D721Med (cell line): ENCODE data around the gene PLXND1.

Experiments
- DNase-seq: peaks from one replicate; pipeline ENCODE4 v3.0.0; 2011; ENCODE audit warnings: low spot score; ENCODE audit not compliant: insufficient read length
- FAIRE-seq: peaks from 2 replicates; lab custom pipeline; 2011; peaks lifted over from hg19 to GRCh38; lab: Jason Lieb, UNC
- TF ChIP-seq, protein P1 (sequence below): IDR thresholded peaks from 2 replicates; pipeline ENCODE4 v1.5.1; 2012; ENCODE audit warnings: mild to moderate bottlenecking, control low read depth; ENCODE audit not compliant: insufficient read depth; ENCODE audit errors: missing control alignments

PLXND1 gene

DNA sequence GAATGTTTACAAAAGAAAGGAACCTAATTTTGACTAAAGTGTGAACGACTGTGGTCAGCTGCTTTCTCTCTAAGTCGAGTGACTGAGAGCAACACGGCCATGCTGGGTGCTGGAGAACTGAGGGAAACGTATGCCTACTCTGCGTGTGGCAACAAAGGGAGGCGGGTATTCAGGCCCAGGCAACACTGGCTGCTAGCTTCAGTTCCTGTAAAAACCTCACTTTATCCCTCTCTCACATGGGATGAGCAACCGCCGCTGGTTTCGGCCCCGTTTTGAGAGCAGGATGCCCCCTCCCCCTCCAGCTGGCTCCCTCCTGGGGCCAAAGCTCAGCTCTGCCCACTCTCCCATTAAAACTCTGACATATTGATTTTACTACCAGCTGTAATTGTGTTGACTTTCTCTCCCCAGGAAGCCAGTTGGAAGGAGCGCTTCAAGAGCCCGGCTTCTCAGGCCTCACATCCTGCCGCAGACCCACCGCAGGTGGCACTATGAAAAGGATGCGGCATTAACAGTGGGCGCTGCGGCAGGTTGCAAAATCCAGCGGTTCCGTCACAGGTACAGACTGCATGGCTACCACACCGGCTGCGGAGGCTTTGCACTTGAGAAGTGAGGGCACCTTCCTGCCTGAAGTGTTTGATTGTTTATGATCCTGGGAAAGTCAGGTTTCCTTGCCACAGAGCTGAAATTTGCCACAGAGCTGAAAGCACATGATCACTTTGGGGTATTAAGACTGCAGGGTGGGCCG, 12.7 kb downstream of the PLXND1 start:
- DNase-seq (no peak), FAIRE-seq (no peak)
- TF ChIP-seq, protein P1, sequence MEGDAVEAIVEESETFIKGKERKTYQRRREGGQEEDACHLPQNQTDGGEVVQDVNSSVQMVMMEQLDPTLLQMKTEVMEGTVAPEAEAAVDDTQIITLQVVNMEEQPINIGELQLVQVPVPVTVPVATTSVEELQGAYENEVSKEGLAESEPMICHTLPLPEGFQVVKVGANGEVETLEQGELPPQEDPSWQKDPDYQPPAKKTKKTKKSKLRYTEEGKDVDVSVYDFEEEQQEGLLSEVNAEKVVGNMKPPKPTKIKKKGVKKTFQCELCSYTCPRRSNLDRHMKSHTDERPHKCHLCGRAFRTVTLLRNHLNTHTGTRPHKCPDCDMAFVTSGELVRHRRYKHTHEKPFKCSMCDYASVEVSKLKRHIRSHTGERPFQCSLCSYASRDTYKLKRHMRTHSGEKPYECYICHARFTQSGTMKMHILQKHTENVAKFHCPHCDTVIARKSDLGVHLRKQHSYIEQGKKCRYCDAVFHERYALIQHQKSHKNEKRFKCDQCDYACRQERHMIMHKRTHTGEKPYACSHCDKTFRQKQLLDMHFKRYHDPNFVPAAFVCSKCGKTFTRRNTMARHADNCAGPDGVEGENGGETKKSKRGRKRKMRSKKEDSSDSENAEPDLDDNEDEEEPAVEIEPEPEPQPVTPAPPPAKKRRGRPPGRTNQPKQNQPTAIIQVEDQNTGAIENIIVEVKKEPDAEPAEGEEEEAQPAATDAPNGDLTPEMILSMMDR = no peak

DNA sequence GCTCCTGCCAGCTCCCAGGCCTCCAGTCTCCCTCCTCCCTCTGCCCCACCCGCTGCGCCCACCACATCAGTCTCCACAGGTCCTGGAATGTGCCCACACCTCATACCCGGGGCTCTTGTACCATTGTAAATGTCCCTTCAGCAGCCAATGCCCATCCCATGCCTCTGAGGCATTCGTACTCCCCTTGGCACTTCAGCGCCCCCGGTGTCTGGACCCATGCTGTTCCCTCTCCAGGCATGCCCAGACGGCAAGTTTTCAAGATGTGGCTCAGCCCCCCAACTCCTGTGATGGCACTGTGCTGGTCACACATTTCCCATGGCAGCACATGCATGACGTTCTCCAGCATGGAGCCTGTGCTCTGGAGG, 13.3 kb downstream of the PLXND1 start:
- DNase-seq (no peak), FAIRE-seq (no peak)
- TF ChIP-seq, protein P1 = no peak

DNA sequence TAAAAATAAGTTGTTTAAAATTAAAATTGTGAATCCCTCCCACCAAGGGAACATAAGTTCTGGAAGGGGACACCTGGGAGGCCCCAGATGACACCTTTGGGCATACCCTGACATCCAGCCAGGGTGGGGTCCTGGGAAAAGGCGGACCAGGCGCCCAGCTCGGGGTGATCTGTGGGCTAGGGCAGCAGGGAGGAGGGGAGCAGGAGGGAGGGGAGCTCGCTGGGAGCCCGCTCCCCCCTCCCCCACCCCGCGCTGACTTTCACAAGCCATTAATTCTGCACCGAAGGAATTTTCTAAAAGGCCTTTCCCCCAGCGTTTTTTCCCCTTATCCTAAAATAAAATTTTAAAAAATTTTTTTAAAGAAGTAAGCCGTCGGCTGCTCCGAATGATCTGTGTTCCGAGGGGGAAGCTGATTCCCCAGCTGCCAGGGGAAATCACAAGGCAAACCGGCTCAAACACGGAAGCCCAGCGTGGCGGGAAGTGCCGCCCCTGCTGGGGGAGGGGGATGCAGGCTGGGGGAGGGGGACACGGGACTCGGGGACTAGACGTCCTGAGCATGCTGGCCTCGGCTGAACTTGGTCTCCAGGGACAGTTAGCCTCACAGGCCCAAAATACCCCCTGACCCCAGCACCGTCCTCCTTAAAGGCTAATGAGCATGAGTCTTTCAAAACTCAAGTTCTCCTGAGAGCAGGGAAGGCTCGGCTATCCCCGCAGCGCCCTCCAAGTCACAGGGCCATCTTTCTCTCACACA, 13.9 kb downstream of the PLXND1 start:
- DNase-seq = no peak
- TF ChIP-seq, protein P1 = no peak
- FAIRE-seq = no peak

DNA sequence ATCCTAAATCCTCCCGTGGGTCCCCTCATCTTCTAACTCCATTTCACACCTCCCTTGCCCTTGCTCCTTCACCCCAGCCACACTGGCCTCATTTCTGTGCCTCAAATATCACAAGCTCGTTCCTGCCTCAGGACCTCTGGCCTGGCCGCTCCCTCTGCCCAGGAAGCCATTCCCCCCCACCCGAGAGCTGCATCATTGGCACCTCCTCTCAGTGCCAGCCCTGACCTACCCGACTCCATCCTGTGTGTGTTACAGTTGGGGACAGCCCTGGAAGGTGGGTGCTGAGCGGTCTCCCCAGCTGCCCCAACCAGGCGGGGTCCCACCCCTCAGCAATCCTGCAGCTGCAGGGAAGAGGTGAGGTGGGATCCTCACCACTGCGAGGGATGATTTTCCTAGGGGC, 14.5 kb downstream of the PLXND1 start:
- no peak for DNase-seq
- TF ChIP-seq, protein P1 = no peak
- FAIRE-seq = no peak

DNA sequence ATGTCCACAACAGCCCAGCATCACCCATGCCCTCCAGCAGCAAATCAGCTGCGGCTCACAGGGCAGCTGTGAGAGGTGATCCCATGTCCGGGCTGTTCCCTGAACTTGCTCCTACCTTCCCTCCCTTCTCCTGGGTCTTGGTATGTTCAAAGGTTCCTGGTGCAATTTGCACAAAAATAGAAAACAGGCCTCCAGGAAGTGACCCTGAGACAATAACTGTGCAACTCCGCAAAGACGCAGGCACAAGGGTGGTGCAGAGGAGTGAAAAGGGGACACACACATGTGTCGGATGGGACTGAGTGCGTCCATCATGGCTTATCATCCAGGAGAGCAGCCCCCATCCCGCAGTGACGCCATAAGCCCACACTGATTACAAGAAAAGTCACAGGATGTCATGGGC, 16.3 kb downstream of the PLXND1 start:
- FAIRE-seq (no peak), DNase-seq (no peak)
- TF ChIP-seq, protein P1 = no peak

DNA sequence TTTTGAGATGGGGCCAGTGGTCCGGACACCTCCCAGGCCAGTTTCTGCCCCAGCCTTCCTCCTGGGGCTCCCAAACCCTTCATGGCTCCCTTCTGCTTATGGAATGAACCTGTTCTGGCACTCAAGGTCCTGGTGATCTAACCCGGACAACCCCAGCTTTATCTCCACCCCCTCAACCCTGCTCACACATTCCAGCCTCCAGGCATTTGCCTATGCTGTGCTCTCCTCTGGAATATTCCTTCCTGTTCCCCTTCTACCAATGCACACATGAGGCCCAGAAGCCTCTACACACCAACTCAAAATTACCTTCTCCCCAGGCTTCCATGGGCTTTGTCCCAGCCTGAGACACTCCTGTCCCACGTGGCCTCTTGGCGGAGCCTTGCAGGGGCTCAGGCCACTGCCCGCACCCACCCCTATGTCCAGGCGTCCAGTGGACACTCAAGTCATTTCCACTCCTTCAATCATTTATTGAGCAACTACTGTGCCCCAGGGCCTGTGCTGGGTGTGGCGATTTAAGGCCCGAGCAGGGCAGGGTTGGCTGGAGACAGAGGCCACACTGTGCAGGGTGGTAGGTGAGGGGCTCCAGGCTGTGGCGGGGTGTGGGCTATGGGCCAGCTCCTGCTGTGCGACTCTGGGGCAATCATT, 18.8 kb downstream of the PLXND1 start:
- DNase-seq (no peak), FAIRE-seq (no peak)
- TF ChIP-seq, protein P1 = no peak
